Gastrocnemius medialis (tissue), 4 donors: ENCODE results near the gene C1orf232.

Source experiments
- POLR2A ChIP-seq, 2 donors: fragments of 450-650 bp; IDR thresholded peaks; one replicate each; pipeline ENCODE4 v1.6.1; 2017; ENCODE audit warnings: antibody characterized with exemption in 2 of 2, mild to moderate bottlenecking in 2 of 2, moderate library complexity in 2 of 2
- TF ChIP-seq, protein P1 (sequence below), 5 experiments: fragments of 450-650 bp in 3 of 5; fragments of 200-600 bp in 2 of 5; sonication (generic) in 2 of 5; IDR thresholded peaks in 4 of 5; conservative IDR thresholded peaks in 1 of 5; 1 replicate in 4 of 5; 2 replicates in 1 of 5; pipeline ENCODE4 v1.5.1; 2016 to 2019; ENCODE audit warnings: antibody characterized with exemption in 5 of 5, mild to moderate bottlenecking in 3 of 5, moderate library complexity in 3 of 5

DNA sequence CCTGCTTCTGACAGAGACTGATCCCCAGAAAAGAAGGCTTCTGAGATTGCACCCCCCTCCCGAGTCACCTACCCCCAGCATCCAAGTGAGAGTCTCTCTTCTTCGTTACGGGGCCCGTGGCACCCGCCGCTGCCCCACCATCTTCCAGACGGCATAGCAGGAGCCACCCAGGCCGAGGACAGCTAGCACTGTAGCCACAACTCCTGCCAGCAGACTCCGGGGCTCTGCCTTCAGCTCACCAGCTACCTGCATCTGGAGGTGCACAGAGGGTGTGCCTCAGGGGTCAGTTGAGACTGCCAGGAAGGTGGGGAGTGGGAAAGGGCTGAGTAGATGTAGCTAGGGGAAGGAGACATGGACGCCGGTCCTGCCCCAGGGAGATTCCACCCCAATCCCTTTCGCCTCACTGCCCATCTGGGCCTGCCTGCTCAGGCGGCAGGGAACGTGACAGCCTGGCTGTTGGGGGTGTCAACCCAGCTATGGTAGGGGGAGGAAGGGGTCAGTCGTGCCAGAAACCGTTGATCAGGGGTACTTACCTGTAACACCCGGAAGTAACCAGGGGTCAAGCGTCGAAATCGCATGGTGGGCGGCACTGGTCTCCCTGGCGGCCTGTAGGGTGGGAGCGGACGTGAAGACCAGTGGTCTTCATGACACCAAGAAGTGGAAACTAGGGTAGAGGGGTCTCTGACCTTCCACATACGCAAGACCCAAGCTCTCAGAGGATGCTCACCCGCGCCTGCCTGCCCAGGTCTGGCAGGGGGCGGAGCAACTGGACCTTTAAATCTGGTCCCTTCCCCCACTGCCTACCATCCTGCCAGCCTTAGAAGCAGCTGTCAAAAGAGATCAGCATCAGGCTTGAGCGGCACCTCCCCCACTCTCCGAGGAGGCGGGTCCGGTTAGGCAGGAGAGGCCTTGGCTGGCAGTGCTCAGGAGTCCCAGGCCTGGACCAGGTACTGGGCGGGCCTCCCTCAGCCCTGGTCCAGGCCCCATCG lies 2.6 kb upstream of the C1orf232 start, which contains the start of gene ZNF593OS:
- TF ChIP-seq POLR2A (IDR thresholded peaks at IDR 0.05) = peak in 1 of 2 donors; percentile 50
- TF ChIP-seq, protein P1, sequence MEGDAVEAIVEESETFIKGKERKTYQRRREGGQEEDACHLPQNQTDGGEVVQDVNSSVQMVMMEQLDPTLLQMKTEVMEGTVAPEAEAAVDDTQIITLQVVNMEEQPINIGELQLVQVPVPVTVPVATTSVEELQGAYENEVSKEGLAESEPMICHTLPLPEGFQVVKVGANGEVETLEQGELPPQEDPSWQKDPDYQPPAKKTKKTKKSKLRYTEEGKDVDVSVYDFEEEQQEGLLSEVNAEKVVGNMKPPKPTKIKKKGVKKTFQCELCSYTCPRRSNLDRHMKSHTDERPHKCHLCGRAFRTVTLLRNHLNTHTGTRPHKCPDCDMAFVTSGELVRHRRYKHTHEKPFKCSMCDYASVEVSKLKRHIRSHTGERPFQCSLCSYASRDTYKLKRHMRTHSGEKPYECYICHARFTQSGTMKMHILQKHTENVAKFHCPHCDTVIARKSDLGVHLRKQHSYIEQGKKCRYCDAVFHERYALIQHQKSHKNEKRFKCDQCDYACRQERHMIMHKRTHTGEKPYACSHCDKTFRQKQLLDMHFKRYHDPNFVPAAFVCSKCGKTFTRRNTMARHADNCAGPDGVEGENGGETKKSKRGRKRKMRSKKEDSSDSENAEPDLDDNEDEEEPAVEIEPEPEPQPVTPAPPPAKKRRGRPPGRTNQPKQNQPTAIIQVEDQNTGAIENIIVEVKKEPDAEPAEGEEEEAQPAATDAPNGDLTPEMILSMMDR (IDR thresholded peaks at IDR 0.05 in 4 of 5, conservative IDR thresholded peaks at IDR 0.05 in 1 of 5) = no peak
